HG02970 (cell line): ENCODE measurements around the gene RNF168.
"Not testable (repeated sequence)": the region's sequence is repeated elsewhere in the genome, so short reads cannot be mapped to it uniquely, and the experiment has no call there.

ENCODE experiments used
- ATAC-seq: cut with Tn5 transposase; IDR thresholded peaks from one replicate; pipeline ENCODE4 v1.9.1; 2021; ENCODE audit warnings: mild to moderate bottlenecking, moderate library complexity, moderate number of reproducible peaks; ENCODE audit not compliant: unreplicated experiment, low FRiP score

Gene RNF168, protein sequence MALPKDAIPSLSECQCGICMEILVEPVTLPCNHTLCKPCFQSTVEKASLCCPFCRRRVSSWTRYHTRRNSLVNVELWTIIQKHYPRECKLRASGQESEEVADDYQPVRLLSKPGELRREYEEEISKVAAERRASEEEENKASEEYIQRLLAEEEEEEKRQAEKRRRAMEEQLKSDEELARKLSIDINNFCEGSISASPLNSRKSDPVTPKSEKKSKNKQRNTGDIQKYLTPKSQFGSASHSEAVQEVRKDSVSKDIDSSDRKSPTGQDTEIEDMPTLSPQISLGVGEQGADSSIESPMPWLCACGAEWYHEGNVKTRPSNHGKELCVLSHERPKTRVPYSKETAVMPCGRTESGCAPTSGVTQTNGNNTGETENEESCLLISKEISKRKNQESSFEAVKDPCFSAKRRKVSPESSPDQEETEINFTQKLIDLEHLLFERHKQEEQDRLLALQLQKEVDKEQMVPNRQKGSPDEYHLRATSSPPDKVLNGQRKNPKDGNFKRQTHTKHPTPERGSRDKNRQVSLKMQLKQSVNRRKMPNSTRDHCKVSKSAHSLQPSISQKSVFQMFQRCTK

DNA sequence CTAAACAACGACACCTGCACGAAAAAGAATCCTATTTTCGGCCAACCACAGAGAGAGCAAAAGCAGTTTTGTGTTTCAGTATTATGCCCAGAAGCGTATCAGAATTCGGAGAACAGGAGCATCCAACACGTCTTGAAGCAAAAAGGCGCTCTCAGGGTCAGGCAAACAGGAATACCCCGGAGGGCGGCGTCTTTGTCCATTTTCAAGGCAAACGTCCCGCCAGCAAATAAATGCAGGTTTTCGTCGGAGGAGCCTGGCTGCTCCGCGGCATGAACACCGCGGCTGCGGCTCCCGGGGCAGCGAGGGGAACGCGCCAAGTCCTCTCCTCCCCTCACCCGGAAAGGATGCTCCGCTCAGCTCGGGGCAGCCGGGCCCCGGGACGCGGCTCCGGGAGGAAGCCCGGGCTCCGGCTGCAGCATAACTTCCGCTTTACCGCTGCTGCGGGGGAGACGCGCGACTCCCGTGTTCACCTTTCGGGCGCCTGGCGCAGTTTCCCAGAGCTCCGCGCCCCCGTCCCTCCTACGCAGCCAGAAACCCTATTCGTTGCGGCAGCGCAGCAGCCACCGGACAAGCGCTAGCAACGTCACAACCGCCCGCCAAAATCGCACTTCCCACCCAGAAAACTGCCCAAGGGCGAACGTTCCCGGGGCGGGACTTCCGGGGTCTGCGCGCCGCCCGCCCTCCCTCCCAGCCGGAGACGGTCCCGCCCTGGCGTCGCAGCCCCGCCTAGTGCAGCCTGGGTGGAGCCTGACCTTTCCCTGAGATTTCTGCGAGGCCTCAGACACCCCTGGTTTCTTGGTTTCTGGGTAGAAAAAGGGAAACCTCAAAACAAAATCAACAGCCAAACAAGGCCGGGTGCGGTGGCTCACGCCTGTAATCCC lies at the start of gene RNF168:
RNF168 (minus strand) TSS at position 573 of the 881 bp plus-strand sequence. CDS start 595 bp downstream, outside the sequence.
- peak; percentile 89 for ATAC-seq

DNA sequence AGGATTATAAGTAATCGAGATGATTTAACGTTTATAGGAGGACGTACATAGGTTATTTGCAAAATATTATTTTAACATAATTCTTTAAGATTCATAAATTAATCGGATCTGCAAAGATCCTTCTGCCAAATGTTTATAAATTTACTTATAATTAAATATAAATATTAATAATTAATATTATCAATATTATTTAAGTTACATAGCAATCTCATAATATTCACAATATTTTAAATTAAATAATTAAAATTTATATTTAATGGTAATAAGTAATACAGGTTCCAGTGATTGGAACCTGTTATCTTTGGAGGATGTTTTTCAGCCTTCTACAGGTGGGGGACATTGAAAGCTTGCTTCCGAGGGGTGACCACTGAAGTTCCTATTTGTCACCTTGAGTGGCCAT lies 48.7 kb upstream of the RNF168 start:
- ATAC-seq, result no peak

DNA sequence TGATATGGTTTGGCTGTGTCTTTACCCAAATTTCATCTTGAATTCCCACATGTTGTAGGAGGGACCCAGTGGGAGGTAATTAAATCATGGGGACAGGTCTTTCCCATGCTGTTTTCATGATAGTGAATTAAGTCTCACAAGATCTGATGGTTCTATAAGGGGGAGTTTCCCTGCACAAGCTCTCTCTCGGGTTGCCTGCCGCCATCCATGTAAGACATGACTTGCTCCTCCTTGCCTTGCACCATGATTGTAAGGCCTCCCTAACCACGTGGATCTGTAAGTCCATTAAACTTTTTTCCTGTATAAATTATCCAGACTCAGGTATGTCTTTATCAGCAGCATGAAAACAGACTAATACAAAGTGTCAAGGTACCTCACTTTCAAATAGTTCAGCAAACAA lies 46.6 kb upstream of the RNF168 start:
- ATAC-seq, result not testable (repeated sequence)

DNA sequence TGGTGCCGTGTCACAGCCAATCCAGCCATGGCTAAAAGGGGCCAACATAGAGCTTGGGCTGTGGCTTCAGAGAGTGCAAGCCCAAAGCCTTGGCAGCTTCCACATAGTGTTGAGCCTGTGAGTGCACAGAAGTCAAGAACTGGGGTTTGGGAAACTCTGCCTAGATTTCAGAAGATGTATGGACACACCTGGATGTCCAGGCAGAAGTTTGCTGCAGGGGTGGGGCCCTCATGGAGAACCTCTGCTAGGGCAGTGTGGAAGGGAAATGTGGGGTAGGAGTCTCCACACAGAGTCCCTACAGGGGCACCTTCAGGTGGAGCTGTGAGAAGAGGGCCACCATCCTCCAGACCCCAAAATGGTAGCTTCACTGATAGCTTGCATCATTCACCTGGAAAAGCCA lies 45.7 kb upstream of the RNF168 start:
- ATAC-seq, result not testable (repeated sequence)

DNA sequence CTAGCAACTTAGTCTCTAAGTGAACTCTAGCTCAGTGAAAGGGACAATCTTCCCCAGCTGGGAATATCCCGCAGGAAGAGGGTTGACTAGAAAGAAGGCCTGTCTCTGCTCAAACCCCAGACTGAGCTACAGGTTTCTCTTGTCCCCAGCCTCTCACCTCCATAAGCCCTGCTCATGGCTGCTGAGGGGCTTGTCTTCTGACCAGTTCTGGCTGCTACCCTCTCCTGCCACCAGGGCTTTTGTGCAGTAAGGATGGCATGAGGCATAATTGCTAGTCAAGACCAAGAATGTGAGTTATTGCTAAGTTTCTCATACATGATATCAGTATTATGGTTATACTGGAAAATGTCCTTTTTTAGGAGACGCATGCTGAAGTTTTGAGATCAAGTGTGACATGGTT lies 43.5 kb upstream of the RNF168 start:
- no peak for ATAC-seq

DNA sequence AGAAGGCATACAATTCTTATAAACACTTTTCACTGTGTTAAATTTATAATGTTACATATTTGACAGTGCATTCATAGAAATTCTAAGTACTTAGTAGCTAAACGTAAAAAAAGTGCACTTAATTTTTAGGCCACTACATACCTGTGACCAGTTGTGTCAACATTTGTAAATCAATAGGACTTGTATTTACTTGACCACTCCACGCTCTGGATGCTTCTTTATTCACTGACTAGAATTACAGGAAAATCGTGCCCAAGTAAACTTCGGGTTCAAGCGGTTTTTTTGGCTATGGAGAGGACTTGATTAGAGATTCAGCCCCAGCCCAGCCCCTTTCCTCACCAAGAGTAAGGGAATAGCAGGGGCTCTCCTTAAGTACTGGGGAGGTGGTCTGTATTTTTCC lies 43.0 kb upstream of the RNF168 start:
- no peak for ATAC-seq

DNA sequence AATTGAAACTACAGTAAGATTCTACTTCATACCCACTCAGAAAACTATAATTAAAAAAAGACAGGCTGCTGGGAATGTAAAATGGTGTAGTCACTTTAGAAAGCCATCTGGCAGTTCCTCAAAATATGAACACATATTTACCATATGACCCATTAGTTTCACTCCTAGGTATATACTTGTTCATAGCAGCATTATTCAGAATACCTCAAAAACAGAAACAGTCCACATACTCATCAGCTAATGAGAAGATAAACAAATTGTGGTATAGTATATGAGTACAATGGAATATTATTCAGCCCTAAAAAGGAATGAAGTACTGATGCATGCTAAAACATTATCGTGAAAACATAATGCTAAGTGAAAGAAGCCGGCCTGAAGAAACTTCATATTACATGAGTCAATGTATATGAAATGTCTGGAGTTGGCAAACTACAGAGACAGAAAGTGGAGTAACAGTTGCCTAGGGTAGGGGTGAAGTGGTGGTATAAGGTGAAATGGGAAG lies 41.0 kb upstream of the RNF168 start:
- no peak for ATAC-seq

DNA sequence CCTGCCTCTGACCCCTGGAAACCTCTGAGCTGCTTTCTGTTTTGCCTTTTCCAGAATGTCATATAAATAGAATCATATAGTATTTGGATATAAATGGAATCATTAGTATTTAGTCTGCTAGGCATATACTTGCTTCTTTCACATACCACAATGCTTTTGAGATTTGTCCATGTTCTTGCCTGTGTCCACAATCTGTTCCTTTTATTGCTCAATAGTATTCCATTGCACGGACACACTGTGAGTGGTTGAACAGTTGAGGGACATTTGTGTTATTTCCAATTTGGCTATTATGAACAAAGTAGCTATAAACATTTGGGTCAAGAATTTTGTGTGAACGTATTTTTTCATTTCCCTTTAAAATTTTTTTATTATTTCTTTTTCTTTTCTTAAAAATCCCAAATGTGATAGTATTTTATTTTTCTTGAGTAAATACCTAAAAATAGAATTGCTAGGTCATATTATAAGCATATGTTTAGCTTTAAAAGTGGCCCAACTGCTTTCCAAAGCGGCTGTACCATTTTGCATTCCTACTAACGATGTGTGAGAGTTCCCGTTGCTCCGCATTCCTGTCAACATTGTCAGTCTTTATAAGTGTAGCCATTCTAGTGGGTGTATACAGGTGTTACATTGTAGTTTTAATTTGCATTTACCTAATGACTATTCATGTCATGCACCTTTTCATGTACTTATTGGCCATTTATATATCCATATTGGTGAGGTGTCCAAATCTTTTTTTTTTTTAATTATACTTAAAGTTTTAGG lies 38.3 kb upstream of the RNF168 start:
- ATAC-seq, result no peak

DNA sequence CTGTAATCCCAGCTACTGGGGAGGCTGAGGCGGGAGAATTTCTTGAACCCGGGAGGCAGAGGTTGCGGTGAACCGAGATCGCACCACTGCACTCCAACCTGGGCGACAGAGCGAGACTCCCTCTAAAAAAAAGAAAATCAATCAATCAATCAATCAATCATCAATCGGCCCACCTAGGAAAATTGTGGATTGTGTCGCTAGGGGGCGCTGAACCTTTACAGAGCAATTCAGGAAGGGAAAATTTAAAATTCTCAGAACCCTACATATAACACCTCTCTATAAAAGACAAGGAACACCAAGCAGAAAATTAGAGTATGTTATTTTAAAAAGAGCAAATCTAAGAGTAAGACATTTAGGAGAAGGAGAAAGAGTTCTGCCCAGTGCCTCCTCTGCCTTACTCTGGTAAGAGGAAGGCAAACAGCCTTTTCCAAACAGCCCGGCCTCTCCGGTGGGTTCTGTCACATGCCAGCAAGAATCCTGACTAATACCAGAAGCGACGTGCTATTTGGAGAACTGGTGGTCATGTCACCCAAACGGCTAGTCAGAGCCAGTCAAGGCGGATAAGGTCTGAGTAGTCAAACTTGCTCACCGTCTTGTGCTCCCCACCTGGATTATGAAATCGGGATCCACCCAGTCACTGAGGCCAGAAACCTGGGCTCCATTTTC lies 33.9 kb upstream of the RNF168 start:
- no peak for ATAC-seq

DNA sequence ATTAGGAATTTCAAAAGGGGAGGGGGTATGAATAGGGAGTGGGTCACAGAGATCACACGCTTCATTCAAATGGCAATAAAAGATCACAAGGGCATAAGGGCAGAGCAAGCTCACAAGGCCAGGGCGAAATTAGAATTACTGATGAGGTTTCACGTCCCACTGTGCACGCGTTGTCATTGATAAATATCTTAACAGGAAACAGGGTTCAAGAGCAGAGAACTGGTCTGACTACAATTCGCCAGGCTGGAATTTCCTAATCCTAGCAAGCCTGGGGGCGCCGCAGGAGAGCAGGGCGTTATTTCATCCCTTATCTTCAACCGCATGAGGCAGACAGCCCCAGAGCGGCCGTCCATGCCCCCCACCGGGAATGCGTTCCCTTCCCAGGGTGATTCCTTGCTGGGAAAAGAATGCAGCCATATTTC lies 29.7 kb upstream of the RNF168 start:
- ATAC-seq, result no peak

DNA sequence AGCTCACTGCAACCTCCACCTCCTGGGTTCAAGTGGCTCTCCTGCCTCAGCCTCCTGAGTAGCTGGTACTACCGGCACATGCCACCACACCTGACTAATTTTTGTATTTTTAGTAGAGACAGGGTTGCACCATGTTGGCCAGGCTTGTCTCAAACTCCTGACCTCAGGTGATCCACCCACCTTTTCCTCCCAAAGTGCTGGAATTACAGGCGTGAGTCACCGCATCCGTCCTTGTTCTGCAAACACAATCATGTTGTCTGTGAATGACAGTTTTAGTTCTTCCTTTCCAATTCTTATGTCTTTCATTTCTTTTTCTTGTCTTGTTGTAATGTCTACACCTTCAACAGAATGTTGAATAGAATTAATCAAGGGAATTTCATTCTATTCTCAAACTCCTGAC lies 27.9 kb upstream of the RNF168 start:
- ATAC-seq, result no peak

DNA sequence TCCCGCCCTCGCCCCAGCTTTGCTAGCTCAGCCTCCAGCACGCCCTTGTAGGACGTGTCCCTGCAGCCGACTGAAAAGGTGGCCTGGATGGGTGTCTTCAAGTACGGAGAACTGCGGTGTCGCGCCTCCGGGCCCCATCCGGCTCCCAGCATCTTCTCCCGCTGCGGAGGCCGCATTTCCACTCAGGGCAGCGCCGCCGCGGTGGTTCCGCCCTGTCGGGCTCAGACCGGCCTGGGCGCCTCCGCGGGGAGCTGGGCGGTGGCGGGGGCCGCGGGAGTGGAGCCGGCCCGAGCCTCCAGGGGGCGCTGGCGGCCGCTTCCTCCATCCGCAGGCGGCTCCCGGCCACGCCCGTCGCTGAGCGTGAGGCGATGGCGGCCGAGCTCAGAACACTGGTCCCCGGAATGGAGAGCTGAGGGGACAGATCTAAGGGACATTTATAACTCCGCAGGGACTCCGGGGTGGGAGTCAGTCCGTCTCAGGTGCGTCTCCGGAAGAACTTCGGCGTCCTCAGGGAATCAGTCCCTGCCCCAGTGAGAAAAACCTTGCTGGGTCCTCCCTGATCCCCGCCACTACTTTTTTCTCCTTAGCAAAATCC lies 25.2 kb upstream of the RNF168 start:
- ATAC-seq, result peak; percentile 57

DNA sequence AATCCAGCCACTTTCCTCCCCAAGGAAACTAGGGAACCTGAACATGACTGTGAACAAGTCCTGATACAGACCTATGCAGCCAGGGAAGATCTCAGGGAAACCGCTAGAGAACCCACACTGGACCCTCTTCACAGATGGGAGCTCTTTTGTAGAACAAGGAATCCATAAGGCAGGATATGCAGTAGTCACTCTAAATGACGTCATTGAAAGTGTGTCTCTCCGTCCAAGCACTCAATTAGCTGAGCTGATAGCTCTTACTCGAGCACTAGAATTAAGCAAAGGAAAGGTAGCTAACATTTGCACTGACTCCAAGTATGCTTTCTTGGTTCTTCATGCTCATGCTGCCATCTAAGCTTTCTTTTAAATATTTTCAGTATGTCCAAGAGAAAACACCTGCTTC lies 21.6 kb upstream of the RNF168 start:
- no peak for ATAC-seq

DNA sequence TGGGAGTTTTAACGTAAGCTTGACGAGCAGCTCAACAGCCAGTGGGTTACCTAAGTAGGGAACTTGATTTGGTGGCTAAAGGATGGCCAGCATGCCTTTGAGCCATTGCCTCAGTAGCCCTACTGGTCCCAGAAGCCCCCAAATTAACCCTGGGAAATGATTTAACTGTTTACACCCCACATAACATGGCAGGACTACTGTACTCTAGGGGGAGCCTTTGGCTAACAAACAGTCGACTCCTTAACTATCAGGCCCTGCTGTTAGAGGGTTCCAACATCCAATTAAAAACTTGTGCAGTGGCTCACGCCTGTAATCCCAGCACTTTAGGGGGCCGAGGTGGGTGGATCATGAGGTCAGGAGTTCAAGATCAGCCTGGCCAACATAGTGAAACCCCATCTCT lies 21.0 kb upstream of the RNF168 start:
- ATAC-seq, result no peak

DNA sequence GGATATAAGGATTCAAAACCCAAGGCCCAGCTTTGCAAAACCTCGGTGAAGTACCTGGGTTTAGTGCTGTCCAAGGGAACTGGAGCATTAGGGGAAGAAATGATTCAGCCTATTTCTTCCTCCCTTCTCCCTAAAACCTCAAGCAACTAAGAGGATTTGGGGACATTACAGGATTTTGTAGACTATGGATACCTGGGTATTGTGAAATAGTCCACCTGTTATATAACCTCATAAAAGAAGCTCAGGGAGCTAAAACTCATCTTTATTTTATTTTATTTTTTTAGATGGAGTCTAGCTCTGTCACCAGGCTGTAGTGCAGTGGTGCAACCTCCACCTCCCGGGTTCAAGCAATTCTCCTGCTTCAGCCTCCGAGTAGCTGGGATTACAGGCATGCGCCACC lies 20.3 kb upstream of the RNF168 start:
- ATAC-seq, result no peak

DNA sequence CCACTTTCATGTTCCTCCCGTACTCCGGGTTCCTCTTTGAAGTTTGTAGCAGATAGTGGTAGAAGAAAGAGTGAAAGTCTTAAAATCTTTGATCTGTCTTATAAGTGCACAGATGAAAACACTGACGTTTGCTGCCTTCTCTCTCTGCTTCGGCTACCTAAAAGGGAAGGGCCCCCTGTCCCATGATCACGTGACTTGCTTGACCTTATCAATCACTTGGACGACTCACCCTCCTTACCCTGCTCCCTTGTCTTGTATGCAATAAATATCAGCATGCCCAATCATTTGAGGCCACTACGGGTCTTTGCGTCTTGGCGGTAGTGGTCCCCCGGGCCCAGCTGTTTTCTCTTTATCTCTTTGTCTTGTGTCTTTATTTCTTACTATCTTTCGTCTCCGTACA lies 17.7 kb upstream of the RNF168 start:
- not testable (repeated sequence) for ATAC-seq

DNA sequence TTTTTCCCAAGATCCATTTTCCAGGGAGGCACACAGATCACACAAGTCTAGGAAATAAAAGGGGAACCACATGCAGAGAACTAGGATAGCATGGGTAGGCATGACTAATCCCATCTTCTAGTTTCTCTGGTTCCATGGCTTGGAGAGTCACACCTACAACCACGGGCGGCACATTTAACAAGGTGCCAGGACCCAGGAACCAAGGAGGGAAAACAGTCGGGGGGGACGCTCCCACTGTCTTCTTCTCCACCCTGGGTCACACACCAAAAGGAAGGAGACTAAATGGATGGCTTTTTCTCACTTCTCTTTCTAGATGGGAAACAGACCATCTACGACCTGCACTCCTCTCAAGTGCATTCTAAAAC lies 16.1 kb upstream of the RNF168 start:
- no peak for ATAC-seq

DNA sequence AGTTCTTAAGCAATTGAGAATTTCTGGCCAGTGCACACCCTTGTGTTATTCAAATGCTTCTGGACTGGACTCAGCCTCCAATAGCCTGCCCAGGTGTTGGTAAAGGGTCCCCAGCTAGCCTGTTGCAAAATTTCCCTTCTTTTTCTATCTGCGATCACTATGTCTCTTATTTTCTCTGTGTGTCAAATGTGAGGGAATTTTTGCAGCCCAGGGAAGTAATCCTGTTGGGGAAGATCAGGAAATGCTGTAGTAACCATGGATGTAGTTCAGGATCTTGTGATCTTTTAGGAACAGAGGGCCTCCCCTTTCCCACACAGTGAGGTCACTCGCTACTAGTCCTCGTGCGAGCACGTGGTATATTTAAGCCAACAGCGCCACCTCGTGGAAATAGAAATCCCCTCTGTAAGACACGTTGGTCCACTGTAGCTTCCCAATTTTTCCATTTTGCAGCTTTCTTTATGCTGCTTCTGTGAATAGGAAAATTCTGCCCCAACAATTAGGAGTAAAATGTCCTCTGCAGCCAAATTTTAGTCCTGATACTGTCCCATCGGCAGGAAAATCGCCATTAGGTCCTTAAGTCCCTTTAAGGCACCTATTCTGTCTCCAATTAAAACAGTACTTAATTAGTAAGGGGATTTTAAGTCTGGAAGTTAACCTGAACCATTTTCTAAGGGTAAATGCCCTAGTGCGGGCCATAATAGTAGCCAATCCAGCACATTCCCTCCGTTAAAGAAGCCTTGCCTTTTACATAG lies 15.6 kb upstream of the RNF168 start:
- ATAC-seq, result no peak

DNA sequence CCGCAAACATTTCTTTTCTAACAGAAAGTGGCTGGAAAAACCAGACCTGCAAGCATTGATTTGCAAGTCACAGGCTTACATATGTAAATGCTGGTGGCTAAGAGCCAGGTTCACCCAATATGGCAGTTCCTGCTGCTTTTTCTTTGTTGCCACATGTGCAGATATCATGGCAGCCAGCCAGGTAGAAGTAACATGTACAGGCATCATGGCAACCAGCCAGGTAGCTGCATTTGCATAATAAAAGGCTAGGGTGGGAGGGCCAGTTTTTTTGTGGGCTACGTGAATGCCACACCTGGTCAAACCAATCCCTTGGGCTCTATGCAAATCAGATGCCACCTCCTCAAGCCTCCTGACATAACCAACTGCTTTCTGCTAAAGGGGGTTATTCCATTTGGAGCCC lies 14.4 kb upstream of the RNF168 start:
- no peak for ATAC-seq
